H9 (cell line): ENCODE results near the gene UBALD2. TPM values are rescaled to one million over a fixed set of nuclear protein-coding genes. Genes with fewer than 3 reads are reported as not detected.

Experiments
- DNase-seq: peaks from one replicate; pipeline ENCODE4 v3.0.0-alpha.2; 2017
- H2AFZ ChIP-seq: one replicate; pipeline ENCODE4 v1.6.1; 2013; ENCODE audit warnings: mild to moderate bottlenecking, low read length, control low read depth, moderate library complexity
- H2AK5ac ChIP-seq: 2 replicates; pipeline ENCODE4 v1.6.1; 2013; ENCODE audit warnings: low read length, control low read depth, mixed read lengths; ENCODE audit not compliant: insufficient read length
- H2BK120ac ChIP-seq: one replicate; pipeline ENCODE4 v1.6.1; 2013; ENCODE audit warnings: low read depth, mild to moderate bottlenecking, low read length, control low read depth, inconsistent platforms; ENCODE audit not compliant: poor library complexity, severe bottlenecking
- H2BK12ac ChIP-seq: 2 replicates; pipeline ENCODE4 v1.6.1; 2013; ENCODE audit warnings: low read length, control low read depth, mixed read lengths, low read depth; ENCODE audit not compliant: insufficient read length
- H2BK15ac ChIP-seq: 2 replicates; pipeline ENCODE4 v1.6.1; 2013; ENCODE audit warnings: low read depth, low read length, control low read depth
- H2BK20ac ChIP-seq: one replicate; pipeline ENCODE4 v1.6.1; 2013; ENCODE audit warnings: low read depth, mild to moderate bottlenecking, low read length, control low read depth, inconsistent platforms; ENCODE audit not compliant: poor library complexity, severe bottlenecking
- H2BK5ac ChIP-seq: 2 replicates; pipeline ENCODE4 v1.6.1; 2013; ENCODE audit warnings: low read length, control low read depth, mixed read lengths; ENCODE audit not compliant: insufficient read length
- H3K14ac ChIP-seq: 2 replicates; pipeline ENCODE4 v1.6.1; 2013; ENCODE audit warnings: low read length, control low read depth; ENCODE audit not compliant: insufficient read depth
- H3K18ac ChIP-seq: 2 replicates; pipeline ENCODE4 v1.6.1; 2013; ENCODE audit warnings: low read depth, mild to moderate bottlenecking, mixed read lengths, low read length, control low read depth; ENCODE audit not compliant: insufficient read length
- H3K23ac ChIP-seq: 2 replicates; pipeline ENCODE4 v1.6.1; 2013; ENCODE audit warnings: low read length, control low read depth, mixed read lengths, low read depth; ENCODE audit not compliant: insufficient read length
- H3K23me2 ChIP-seq: 2 replicates; pipeline ENCODE4 v1.6.1; 2013; ENCODE audit warnings: low read depth, mild to moderate bottlenecking, mixed read lengths, low read length, control low read depth; ENCODE audit not compliant: insufficient read length, poor library complexity, severe bottlenecking
- H3K27ac ChIP-seq: 2 replicates; pipeline ENCODE4 v1.5.1; 2013; ENCODE audit warnings: low read length, control low read depth, mixed read lengths, low read depth; ENCODE audit not compliant: insufficient read length
- H3K27me3 ChIP-seq: 2 replicates; pipeline ENCODE4 v1.6.1; 2013; ENCODE audit warnings: low read length, control low read depth, inconsistent platforms; ENCODE audit not compliant: insufficient read depth
- H3K4ac ChIP-seq: 2 replicates; pipeline ENCODE4 v1.6.1; 2013; ENCODE audit warnings: low read depth, mild to moderate bottlenecking, control low read depth, inconsistent platforms, low read length, moderate library complexity
- H3K4me1 ChIP-seq: 2 replicates; pipeline ENCODE4 v1.6.1; 2013; ENCODE audit warnings: low read length, control low read depth, inconsistent platforms; ENCODE audit not compliant: insufficient read depth
- H3K4me2 ChIP-seq: 2 replicates; pipeline ENCODE4 v1.6.1; 2013; ENCODE audit warnings: low read length, control low read depth, mixed read lengths; ENCODE audit not compliant: insufficient read length, insufficient read depth
- H3K56ac ChIP-seq: 2 replicates; pipeline ENCODE4 v1.6.1; 2013; ENCODE audit warnings: low read depth, mild to moderate bottlenecking, mixed read lengths, low read length, control low read depth; ENCODE audit not compliant: insufficient read length
- H3K79me1 ChIP-seq: 2 replicates; pipeline ENCODE4 v1.6.1; 2013; ENCODE audit warnings: low read depth, mild to moderate bottlenecking, moderate library complexity, low read length, control low read depth, inconsistent platforms; ENCODE audit not compliant: insufficient read depth, poor library complexity, severe bottlenecking
- H3K79me2 ChIP-seq: 2 replicates; pipeline ENCODE4 v1.6.1; 2013; ENCODE audit warnings: low read length, control low read depth, inconsistent platforms; ENCODE audit not compliant: insufficient read depth
- H3K9ac ChIP-seq: 2 replicates; pipeline ENCODE4 v1.6.1; 2013; ENCODE audit warnings: low read length, control low read depth, mixed read lengths; ENCODE audit not compliant: insufficient read length; ENCODE audit errors: extremely low read depth
- H3K9me3 ChIP-seq: one replicate; pipeline ENCODE4 v1.6.1; 2013; ENCODE audit warnings: low read depth, low read length, inconsistent platforms; ENCODE audit not compliant: control insufficient read depth
- H3T11ph ChIP-seq: one replicate; pipeline ENCODE4 v1.6.1; 2013; ENCODE audit warnings: mild to moderate bottlenecking, low read length, control low read depth, inconsistent platforms
- H4K20me1 ChIP-seq: one replicate; pipeline ENCODE4 v1.6.1; 2013; ENCODE audit not compliant: control insufficient read depth, insufficient read length, insufficient read depth
- H4K5ac ChIP-seq: 2 replicates; pipeline ENCODE4 v1.6.1; 2013; ENCODE audit warnings: low read depth, mild to moderate bottlenecking, mixed read lengths, low read length, control low read depth; ENCODE audit not compliant: insufficient read length
- H4K8ac ChIP-seq: replicated peaks from 2 replicates; pipeline ENCODE4 v1.6.1; 2013; ENCODE audit warnings: low read length, control low read depth, mixed read lengths, low read depth; ENCODE audit not compliant: insufficient read length
- H4K91ac ChIP-seq: 2 replicates; pipeline ENCODE4 v1.6.1; 2013; ENCODE audit warnings: low read depth, mild to moderate bottlenecking, moderate library complexity, mixed read lengths, low read length, control low read depth; ENCODE audit not compliant: insufficient read length
- H3K27ac Mint-ChIP-seq, 3 experiments: 2 replicates in 2 of 3; 3 replicates in 1 of 3; pipeline ENCODE4 v1.8.0; 2020 to 2021; ENCODE audit warnings: mixed read lengths in 3 of 3, mild to moderate bottlenecking in 1 of 3, moderate library complexity in 1 of 3
- H3K27me3 Mint-ChIP-seq: 2 replicates; pipeline ENCODE4 v1.8.0; 2021; ENCODE audit warnings: low read depth, mild to moderate bottlenecking, moderate library complexity, mixed read lengths
- H3K36me3 Mint-ChIP-seq, 3 experiments: 2 replicates in 2 of 3; 3 replicates in 1 of 3; pipeline ENCODE4 v1.8.0; 2020 to 2021; ENCODE audit warnings: low read depth in 3 of 3, mixed read lengths in 3 of 3; ENCODE audit not compliant: insufficient read depth in 1 of 3
- H3K4me1 Mint-ChIP-seq, 2 experiments: 2 replicates each; pipeline ENCODE4 v1.8.0; 2020; ENCODE audit warnings: mixed read lengths in 2 of 2
- H3K4me3 Mint-ChIP-seq, 2 experiments: 2 replicates in 1 of 2; 3 replicates in 1 of 2; pipeline ENCODE4 v1.8.0; 2020 to 2021; ENCODE audit warnings: mild to moderate bottlenecking in 2 of 2, mixed read lengths in 2 of 2, moderate library complexity in 1 of 2
- H3K9me3 Mint-ChIP-seq, 2 experiments: 2 replicates in 1 of 2; 3 replicates in 1 of 2; pipeline ENCODE4 v1.8.0; 2020; ENCODE audit warnings: mild to moderate bottlenecking in 2 of 2, mixed read lengths in 2 of 2, moderate library complexity in 1 of 2
- WGBS: extraction: QIAGEN DNeasy Blood & Tissue Kit; methylation state at CpG from one replicate; pipeline ENCODE4 v1.1.7; 2013; ENCODE audit warnings: missing lambda C conversion rate, low lambda C conversion rate, mixed read lengths; ENCODE audit not compliant: insufficient read length; ENCODE audit errors: extremely low coverage; 5-methylcytosine and 5-hydroxymethylcytosine counted together
- total RNA-seq: library from RNA; stranded (reverse); gene quantifications from 2 replicates; pipeline ENCODE4 v1.2.1, GENCODE V29; 2021
- TF ChIP-seq, protein P1 (sequence below): fragments of 200-600 bp; sonication (generic); conservative IDR thresholded peaks from 3 replicates; pipeline ENCODE4 v1.8.0; 2021; ENCODE audit warnings: antibody characterized with exemption, mild to moderate bottlenecking

The UBALD2 gene
- total RNA-seq, 1 experiment from 2014 or later, result 25.8 TPM

- no peak overlapping the region for H3K27ac ChIP-seq
- H2AK5ac ChIP-seq, result no peak overlapping the region
- H3K9me3 ChIP-seq, result no peaks in the 10 kb centered on the region
- no peaks in the 10 kb centered on the region for H4K20me1 ChIP-seq
- H3K56ac ChIP-seq, result no peak overlapping the region
- H3K23me2 ChIP-seq, result peaks cover 4% of the 10 kb centered on the region
- no peak overlapping the region for H2AFZ ChIP-seq
- Mint-ChIP-seq H3K27me3 (no peaks in the 10 kb centered on the region), H3K36me3 (peaks cover 2 to 6% (median 6%) of the 10 kb centered on the region in 3 experiments; a peak in 5 of 7 replicates), H3K27ac (no peak overlapping the region; a peak in 1 of 7 replicates), H3K9me3 (no peaks in the 10 kb centered on the region), H3K4me1 (peaks cover 31 to 44% of the 10 kb centered on the region in 2 experiments), H3K4me3 (no peak overlapping the region)
- H4K5ac ChIP-seq, result no peak overlapping the region
- TF ChIP-seq, protein P1, sequence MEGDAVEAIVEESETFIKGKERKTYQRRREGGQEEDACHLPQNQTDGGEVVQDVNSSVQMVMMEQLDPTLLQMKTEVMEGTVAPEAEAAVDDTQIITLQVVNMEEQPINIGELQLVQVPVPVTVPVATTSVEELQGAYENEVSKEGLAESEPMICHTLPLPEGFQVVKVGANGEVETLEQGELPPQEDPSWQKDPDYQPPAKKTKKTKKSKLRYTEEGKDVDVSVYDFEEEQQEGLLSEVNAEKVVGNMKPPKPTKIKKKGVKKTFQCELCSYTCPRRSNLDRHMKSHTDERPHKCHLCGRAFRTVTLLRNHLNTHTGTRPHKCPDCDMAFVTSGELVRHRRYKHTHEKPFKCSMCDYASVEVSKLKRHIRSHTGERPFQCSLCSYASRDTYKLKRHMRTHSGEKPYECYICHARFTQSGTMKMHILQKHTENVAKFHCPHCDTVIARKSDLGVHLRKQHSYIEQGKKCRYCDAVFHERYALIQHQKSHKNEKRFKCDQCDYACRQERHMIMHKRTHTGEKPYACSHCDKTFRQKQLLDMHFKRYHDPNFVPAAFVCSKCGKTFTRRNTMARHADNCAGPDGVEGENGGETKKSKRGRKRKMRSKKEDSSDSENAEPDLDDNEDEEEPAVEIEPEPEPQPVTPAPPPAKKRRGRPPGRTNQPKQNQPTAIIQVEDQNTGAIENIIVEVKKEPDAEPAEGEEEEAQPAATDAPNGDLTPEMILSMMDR, result no peak
- no peaks in the 10 kb centered on the region for H3K27me3 ChIP-seq
- H3K9ac ChIP-seq, result no peak overlapping the region
- H4K91ac ChIP-seq, result no peak overlapping the region
- H3K4ac ChIP-seq, result no peak overlapping the region
- H3K18ac ChIP-seq, result no peak overlapping the region
- H3K14ac ChIP-seq, result no peak overlapping the region
- H2BK5ac ChIP-seq, result no peak overlapping the region
- H4K8ac ChIP-seq, result no peak overlapping the region
- no peak overlapping the region for H3K4me2 ChIP-seq
- H2BK120ac ChIP-seq, result no peak overlapping the region
- H3T11ph ChIP-seq, result no peak overlapping the region
- no peak overlapping the region for H2BK20ac ChIP-seq
- H3K79me2 ChIP-seq, result peaks cover 2% of the 10 kb centered on the region; the same call in 1 of the 2 replicates
- no peak overlapping the region for H2BK12ac ChIP-seq
- H3K79me1 ChIP-seq, result peaks cover 7% of the 10 kb centered on the region
- H3K23ac ChIP-seq, result no peak overlapping the region
- DNase-seq, result no peak
- WGBS, result no CpG with 5 or more reads among the region's 5 CpGs
- H3K4me1 ChIP-seq, result peaks cover 5% of the 10 kb centered on the region
- no peak overlapping the region for H2BK15ac ChIP-seq
Measured at GRCh38 chr17:76263896-76264295, 1.3 kb upstream of the UBALD2 start.
